ENCODE measurements around the gene SEM1. TPM values are rescaled to one million over a fixed set of nuclear protein-coding genes. Genes with fewer than 3 reads are reported as not detected.

The SEM1 gene
- polyA plus RNA-seq, 1 experiment, result 153 TPM

GRCh38 chr7:96675548-96675947 is 34.1 kb downstream of the SEM1 start:
- no peak for TF ChIP-seq CTCF (IDR thresholded peaks at IDR 0.05; ENCODE audit: low read depth, low read length)
- ChIA-PET CTCF (no interaction called here), POLR2A (no interaction called here)
- DNase-seq (ENCODE audit: low read depth, low spot score), result no peak
- no peak overlapping the region for H3K27ac ChIP-seq (ENCODE audit: low read depth, low read length)
- no peaks in the 10 kb centered on the region for H3K9me3 ChIP-seq (ENCODE audit: control insufficient read depth, insufficient read depth, low read length)
- H3K4me3 ChIP-seq (ENCODE audit: low read depth, low read length), result no peak overlapping the region
- H3K27me3 ChIP-seq (ENCODE audit: control insufficient read depth, insufficient read depth, low read length), result no peaks in the 10 kb centered on the region

- H3K4me3 ChIP-seq (ENCODE audit: low read depth, low read length), result no peak overlapping the region
- no peak for TF ChIP-seq CTCF (IDR thresholded peaks at IDR 0.05; ENCODE audit: low read depth, low read length)
- no peak overlapping the region for H3K27ac ChIP-seq (ENCODE audit: low read depth, low read length)
- no peak for DNase-seq (ENCODE audit: low read depth, low spot score)
- no peaks in the 10 kb centered on the region for H3K27me3 ChIP-seq (ENCODE audit: control insufficient read depth, insufficient read depth, low read length)
- H3K9me3 ChIP-seq (ENCODE audit: control insufficient read depth, insufficient read depth, low read length), result no peaks in the 10 kb centered on the region
- ChIA-PET POLR2A (no interaction called here), CTCF (no interaction called here)
Measured at GRCh38 chr7:96674565-96674964, 35.1 kb downstream of the SEM1 start.

- no peaks in the 10 kb centered on the region for H3K27me3 ChIP-seq (ENCODE audit: control insufficient read depth, insufficient read depth, low read length)
Measured at GRCh38 chr7:96671854-96672253, 37.8 kb downstream of the SEM1 start.

GRCh38 chr7:96670338-96671289 is 39.0 kb downstream of the SEM1 start:
- POLR2A ChIA-PET, result no interaction called here
- Histone ChIP-seq H3K4me3 (ENCODE audit: low read depth, low read length) (no peak overlapping the region), H3K9me3 (ENCODE audit: control insufficient read depth, insufficient read depth, low read length) (no peaks in the 10 kb centered on the region), H3K27me3 (ENCODE audit: control insufficient read depth, insufficient read depth, low read length) (no peaks in the 10 kb centered on the region), H3K27ac (ENCODE audit: low read depth, low read length) (no peak overlapping the region)
- no peak for TF ChIP-seq CTCF (IDR thresholded peaks at IDR 0.05; ENCODE audit: low read depth, low read length)
- DNase-seq (ENCODE audit: low read depth, low spot score), result no peak
- CTCF ChIA-PET, result no interaction called here

More at GRCh38 chr7:96671854-96672253, 37.8 kb downstream of the SEM1 start:
- DNase-seq (ENCODE audit: low read depth, low spot score), result no peak
- Histone ChIP-seq H3K9me3 (ENCODE audit: control insufficient read depth, insufficient read depth, low read length) (no peaks in the 10 kb centered on the region), H3K27ac (ENCODE audit: low read depth, low read length) (no peak overlapping the region), H3K4me3 (ENCODE audit: low read depth, low read length) (no peak overlapping the region)
- no peak for TF ChIP-seq CTCF (IDR thresholded peaks at IDR 0.05; ENCODE audit: low read depth, low read length)
- POLR2A ChIA-PET, result no interaction called here
- CTCF ChIA-PET, result interaction anchor here (0.6 kb wide), 1 partner anchor 596 kb away, joined by 4 read pairs; no protein-coding TSS in a partner anchor

GRCh38 chr7:96669812-96670211 is 39.8 kb downstream of the SEM1 start:
- TF ChIP-seq CTCF (IDR thresholded peaks at IDR 0.05; ENCODE audit: low read depth, low read length), result no peak
- Histone ChIP-seq H3K9me3 (ENCODE audit: control insufficient read depth, insufficient read depth, low read length) (no peaks in the 10 kb centered on the region), H3K4me3 (ENCODE audit: low read depth, low read length) (no peak overlapping the region), H3K27ac (ENCODE audit: low read depth, low read length) (no peak overlapping the region), H3K27me3 (ENCODE audit: control insufficient read depth, insufficient read depth, low read length) (no peaks in the 10 kb centered on the region)
- DNase-seq (ENCODE audit: low read depth, low spot score), result no peak
- CTCF ChIA-PET, result interaction anchor here (0.6 kb wide), 1 partner anchor 286 kb away, joined by 8 read pairs; no protein-coding TSS in a partner anchor
- POLR2A ChIA-PET, result no interaction called here
